GM19351 (cell line): ENCODE measurements around the gene SLAMF8.

ENCODE experiments used
- ATAC-seq: cut with Tn5 transposase; IDR thresholded peaks from one replicate; pipeline ENCODE4 v1.9.1; 2021; ENCODE audit warnings: mild to moderate bottlenecking, moderate library complexity; ENCODE audit not compliant: unreplicated experiment

Gene SLAMF8

GRCh38 chr1:159817276-159818041 lies 9.2 kb upstream of the SLAMF8 start:
- no peak for ATAC-seq

DNA sequence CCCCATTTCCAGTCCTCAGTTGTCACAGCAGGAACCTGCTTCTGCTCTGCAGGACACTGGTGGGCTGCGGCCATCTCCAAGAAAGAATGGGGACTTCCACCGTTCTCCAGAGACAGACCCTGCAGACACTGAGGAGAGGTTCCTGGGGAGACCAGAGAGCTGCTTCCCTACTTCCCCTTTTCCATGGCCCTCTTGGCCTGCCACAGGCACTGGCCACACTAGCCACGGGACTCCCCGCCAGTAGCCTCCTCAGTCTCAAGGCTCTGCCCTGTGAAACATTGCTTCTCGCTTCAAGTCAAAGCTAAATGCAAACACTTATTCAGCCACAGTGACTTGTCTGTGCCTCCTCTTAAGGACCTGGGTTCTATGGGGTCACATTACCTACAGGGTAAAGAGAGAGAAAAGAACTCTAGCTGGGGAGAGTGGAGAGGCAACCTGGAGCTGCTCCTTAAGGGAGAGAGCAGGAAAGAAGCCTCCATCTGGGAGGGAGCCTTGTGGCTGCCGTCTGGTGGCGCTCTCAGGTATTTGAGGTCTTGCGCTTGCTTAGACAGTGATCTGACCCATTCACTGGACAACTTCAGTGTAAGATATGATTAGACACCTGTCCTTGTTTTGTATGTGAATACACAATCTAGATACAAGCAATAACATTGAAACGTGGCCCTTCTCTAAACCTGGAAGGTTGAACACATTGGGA lies 5.4 kb upstream of the SLAMF8 start:
- no peak for ATAC-seq

DNA sequence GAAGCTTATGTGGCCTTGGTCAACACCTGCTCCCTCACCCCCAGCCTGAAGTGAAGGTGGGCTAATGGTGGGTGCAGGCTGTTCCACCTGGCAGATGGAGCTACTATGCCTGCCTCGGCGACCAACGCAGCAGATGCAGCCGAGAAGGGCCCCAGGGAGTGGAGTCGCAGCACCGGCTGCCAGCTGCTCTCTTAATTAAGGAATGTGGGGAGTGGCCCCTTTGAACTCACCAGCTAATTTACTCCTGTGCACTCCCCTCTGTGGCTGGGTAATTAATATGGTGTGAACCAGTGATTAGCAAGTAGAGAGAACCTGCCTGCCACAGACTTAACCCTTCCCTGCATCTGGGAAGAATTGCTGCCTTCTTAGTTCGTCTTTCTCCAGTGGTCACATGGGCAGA lies 3.3 kb upstream of the SLAMF8 start:
- no peak for ATAC-seq

DNA sequence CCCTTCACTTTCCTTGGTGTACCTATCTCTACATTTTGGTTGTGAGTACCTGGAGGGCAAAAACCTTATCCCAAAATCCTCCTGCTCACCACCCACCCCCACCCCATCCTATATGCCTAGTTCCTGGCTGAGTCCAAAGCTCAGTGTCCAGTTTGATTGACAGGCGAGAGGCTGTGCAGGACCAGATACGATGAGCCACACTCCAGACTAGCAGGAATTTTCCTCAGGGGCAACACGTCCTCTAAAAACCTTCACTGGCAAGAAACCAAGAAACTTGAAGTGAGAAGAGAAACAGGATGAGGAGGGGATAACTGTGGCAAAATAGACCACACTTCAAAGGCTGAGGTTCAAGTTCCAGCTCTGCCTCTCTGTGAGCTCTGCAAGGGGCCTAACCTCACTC lies 1.1 kb upstream of the SLAMF8 start:
- no peak for ATAC-seq

GRCh38 chr1:159827102-159827490 lies 423 bp downstream of the SLAMF8 start:
- ATAC-seq = no peak

GRCh38 chr1:159827549-159827948 lies 876 bp downstream of the SLAMF8 start:
- ATAC-seq = no peak

DNA sequence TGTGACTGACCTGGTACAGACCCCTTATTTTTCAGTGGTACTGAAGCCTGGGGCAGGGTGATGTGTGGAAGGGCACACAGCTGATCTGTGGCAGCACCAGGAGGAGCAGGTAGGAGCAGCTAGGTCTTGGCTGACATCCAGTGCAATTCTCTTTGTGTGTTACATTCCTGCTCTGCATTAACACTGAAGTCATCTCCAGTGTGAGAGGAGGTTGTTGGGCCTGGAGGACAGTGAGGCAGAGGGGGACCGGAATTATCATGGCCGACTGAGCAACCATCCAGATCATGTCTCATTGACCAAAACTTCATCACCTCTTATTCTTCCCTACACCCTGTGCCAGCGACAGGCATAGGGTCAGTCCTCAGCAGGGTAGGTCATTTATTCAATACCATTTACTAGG lies 1.5 kb downstream of the SLAMF8 start:
- ATAC-seq = no peak

- no peak for ATAC-seq
Measured at GRCh38 chr1:159828581-159829272, 2.1 kb downstream of the SLAMF8 start.

DNA sequence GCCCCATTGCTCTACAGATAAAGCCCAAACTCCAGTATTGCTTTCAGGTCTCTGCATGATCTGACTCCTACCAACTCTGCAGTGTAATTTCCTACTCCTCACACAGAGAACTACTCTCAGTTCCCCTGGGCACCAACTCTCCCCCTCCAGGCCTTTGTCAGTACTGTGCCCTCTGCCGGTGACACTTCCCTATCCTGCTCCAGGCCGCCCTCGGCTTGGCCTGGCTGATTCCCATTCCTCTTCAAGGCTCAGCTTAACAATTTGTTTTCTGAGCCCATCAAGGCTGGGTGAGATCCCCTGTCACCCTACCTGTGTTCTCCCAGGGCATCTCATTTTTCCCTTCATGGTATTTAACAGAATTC lies 2.6 kb downstream of the SLAMF8 start:
- peak; percentile 75 for ATAC-seq

- no peak for ATAC-seq
Measured at GRCh38 chr1:159829822-159830465, 3.3 kb downstream of the SLAMF8 start.

- ATAC-seq = no peak
Measured at GRCh38 chr1:159830722-159831121, 4.0 kb downstream of the SLAMF8 start.

DNA sequence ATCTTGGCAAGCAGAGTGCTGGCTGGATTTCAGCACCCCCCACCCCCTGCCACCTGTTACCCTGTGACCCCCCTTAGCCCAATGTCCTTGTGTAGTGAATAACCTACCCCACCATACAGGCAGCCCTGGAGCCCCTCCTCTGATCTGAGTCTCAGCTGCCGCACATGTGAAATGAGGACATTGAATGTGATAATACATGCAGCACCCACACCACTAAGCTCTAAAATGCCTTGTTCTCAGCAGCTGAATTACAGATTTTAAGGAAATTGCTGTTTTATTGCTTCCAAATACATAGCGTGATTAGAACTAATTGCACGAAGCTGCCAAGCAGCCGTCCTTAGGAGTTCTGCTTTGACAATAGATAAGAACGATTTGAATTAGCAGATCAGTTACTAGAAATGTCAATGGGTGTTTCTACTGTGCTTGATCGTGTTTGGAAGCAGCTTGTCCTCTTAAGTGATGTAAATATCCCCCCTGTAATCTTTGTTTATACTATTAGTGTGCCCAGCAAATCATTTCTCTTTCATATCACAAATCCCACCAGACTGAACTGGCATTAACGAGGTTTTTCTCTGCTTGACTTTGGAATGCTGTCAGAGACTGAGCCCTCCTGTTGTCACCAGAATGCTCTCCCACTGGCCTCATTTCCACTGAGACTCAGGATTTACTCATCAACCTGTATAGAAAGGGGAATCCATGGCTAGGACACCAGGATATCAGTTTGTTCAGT lies 4.9 kb downstream of the SLAMF8 start:
- no peak for ATAC-seq

DNA sequence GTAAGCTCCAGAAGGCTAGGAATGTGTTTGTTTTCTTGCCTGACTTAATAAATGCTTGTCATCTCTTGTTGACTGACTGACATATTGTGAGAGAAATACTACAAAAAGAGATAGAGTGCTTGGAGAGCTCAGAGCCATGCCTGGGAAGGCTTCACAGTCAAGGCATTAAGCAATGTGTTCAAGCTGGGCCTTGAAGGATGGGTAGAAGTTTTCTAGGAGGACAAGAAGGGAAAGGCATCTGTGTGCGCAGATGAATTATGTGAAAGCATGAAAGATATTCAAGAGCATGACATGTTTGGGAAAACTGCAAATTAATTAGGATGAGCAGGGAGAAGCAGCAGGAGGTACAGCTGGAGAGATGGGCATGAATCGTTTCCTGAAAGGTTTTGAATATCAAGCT lies 5.6 kb downstream of the SLAMF8 start:
- ATAC-seq = no peak

GRCh38 chr1:159835356-159835755 lies 8.7 kb downstream of the SLAMF8 start:
- no peak for ATAC-seq

- no peak for ATAC-seq
Measured at GRCh38 chr1:159835862-159836525, 9.3 kb downstream of the SLAMF8 start.

- ATAC-seq = peak; percentile 59
Measured at GRCh38 chr1:159838715-159839114, 12.0 kb downstream of the SLAMF8 start.

- peak; percentile 67 for ATAC-seq
Measured at GRCh38 chr1:159839116-159839849, 12.6 kb downstream of the SLAMF8 start.

- no peak for ATAC-seq
Measured at GRCh38 chr1:159841749-159842148, 15.1 kb downstream of the SLAMF8 start.

DNA sequence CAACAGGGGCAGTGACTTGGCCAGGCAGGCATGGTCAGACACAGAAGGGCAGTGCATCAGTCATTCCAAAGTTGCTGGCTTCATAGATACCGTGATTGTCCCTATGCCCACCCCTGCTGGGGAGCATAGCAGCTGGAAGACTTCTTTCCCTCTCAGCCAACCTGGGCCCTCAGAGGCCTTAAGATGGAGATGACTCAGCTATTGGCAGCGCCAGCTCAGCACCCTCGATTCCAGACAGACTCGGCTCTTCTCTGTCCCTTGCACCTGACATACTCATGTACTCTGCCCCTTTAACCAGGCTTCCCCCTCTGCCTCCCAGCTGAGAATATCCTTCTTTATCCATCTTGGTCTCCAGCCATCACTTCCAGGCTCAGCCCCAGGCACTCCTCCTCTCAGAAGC lies 16.8 kb downstream of the SLAMF8 start:
- ATAC-seq = no peak
